Vagina (tissue), 2 donors: Measurements from ENCODE around the gene PBRM1. TPM values are rescaled to one million over a fixed set of nuclear protein-coding genes. Genes with fewer than 3 reads are reported as not detected.

Experiments used
- DNase-seq, 2 donors: peaks; one replicate each; pipeline ENCODE4 v3.0.0-alpha.2; 2017; ENCODE audit errors: extremely low spot score in 2 of 2
- H3K27ac ChIP-seq: fragments of 200-600 bp; sonication (generic); one replicate; pipeline ENCODE4 v1.5.1; 2019
- H3K27me3 ChIP-seq: fragments of 200-600 bp; sonication (generic); one replicate; pipeline ENCODE4 v1.5.1; 2019
- H3K36me3 ChIP-seq, 2 donors: fragments of 200-600 bp; sonication (generic); one replicate each; pipeline ENCODE4 v1.5.1; 2017 to 2019
- H3K4me1 ChIP-seq: fragments of 200-600 bp; sonication (generic); one replicate; pipeline ENCODE4 v1.5.1; 2019
- H3K4me3 ChIP-seq, 2 donors: fragments of 200-600 bp; sonication (generic); 1 replicate in 1 of 2; 2 replicates in 1 of 2; pipeline ENCODE4 v1.5.1; 2016 to 2019
- H3K9me3 ChIP-seq: fragments of 200-600 bp; sonication (generic); one replicate; pipeline ENCODE4 v1.5.1; 2019
- CTCF ChIP-seq, 3 experiments: fragments of 450-650 bp in 2 of 3; fragments of 200-600 bp in 1 of 3; sonication (generic) in 1 of 3; IDR thresholded peaks; one replicate each; pipeline ENCODE4 v1.5.1; 2017 to 2019; ENCODE audit warnings: antibody characterized with exemption in 3 of 3, mild to moderate bottlenecking in 2 of 3, moderate library complexity in 2 of 3
- POLR2A ChIP-seq, 2 donors: fragments of 450-650 bp; IDR thresholded peaks; one replicate each; pipeline ENCODE4 v1.6.1; 2017; ENCODE audit warnings: antibody characterized with exemption in 2 of 2, mild to moderate bottlenecking in 2 of 2, moderate library complexity in 2 of 2
- POLR2AphosphoS5 ChIP-seq, 2 donors: sonication (generic); formaldehyde crosslinking; IDR thresholded peaks; one replicate each; pipeline ENCODE4 v1.9.0; 2017; ENCODE audit warnings: antibody characterized with exemption in 2 of 2, mild to moderate bottlenecking in 2 of 2, low read depth in 1 of 2; ENCODE audit not compliant: insufficient read depth in 1 of 2
- intact Hi-C: fragments of 100-400 bp; cut with DNase I; formaldehyde crosslinking; loops from one replicate; pipeline ENCODE4 v1.15.1; 2023
- total RNA-seq: library from RNA; depleted of rRNA; stranded (reverse); fragments of >200 nt; gene quantifications from one replicate; pipeline ENCODE4 v1.2.3, GENCODE V29; 2016

Gene PBRM1
- total RNA-seq, 1 donor from 2014 or later = 64.6 TPM

GRCh38 chr3:52724511-52724910 is 38.8 kb upstream of the PBRM1 start:
- H3K4me1 ChIP-seq = no peaks in the 10 kb centered on the region
- no peak for DNase-seq
- no peak overlapping the region for H3K4me3 ChIP-seq
- no peaks in the 10 kb centered on the region for H3K27me3 ChIP-seq
- intact Hi-C loops = no loop called here
- TF ChIP-seq POLR2A (IDR thresholded peaks at IDR 0.05) (no peak), POLR2AphosphoS5 (IDR thresholded peaks at IDR 0.05; ENCODE audit: insufficient read depth in 1 of 2, low read depth in 1 of 2) (no peak), CTCF (IDR thresholded peaks at IDR 0.05) (no peak)
- H3K27ac ChIP-seq = no peak overlapping the region
- H3K36me3 ChIP-seq = peaks cover 0 to 10% of the 10 kb centered on the region in 2 donors
- peaks cover 5% of the 10 kb centered on the region for H3K9me3 ChIP-seq

GRCh38 chr3:52723935-52724334 is 38.2 kb upstream of the PBRM1 start:
- TF ChIP-seq CTCF (IDR thresholded peaks at IDR 0.05) (no peak), POLR2AphosphoS5 (IDR thresholded peaks at IDR 0.05; ENCODE audit: insufficient read depth in 1 of 2, low read depth in 1 of 2) (no peak), POLR2A (IDR thresholded peaks at IDR 0.05) (no peak)
- no peak for DNase-seq
- peaks cover 0 to 16% of the 10 kb centered on the region in 2 donors for H3K36me3 ChIP-seq
- H3K4me3 ChIP-seq = no peak overlapping the region
- no peaks in the 10 kb centered on the region for H3K4me1 ChIP-seq
- no peaks in the 10 kb centered on the region for H3K27me3 ChIP-seq
- peaks cover 3% of the 10 kb centered on the region for H3K9me3 ChIP-seq
- intact Hi-C loops = no loop called here
- no peak overlapping the region for H3K27ac ChIP-seq

- Histone ChIP-seq H3K4me1 (no peaks in the 10 kb centered on the region), H3K27me3 (no peaks in the 10 kb centered on the region), H3K4me3 (no peak overlapping the region), H3K9me3 (no peaks in the 10 kb centered on the region), H3K36me3 (peaks cover 0 to 19% of the 10 kb centered on the region in 2 donors), H3K27ac (no peak overlapping the region)
- no peak for DNase-seq
- TF ChIP-seq POLR2AphosphoS5 (IDR thresholded peaks at IDR 0.05; ENCODE audit: insufficient read depth in 1 of 2, low read depth in 1 of 2) (no peak), POLR2A (IDR thresholded peaks at IDR 0.05) (no peak), CTCF (IDR thresholded peaks at IDR 0.05) (no peak)
- intact Hi-C loops = no loop called here
Measured at GRCh38 chr3:52722491-52722890, 36.8 kb upstream of the PBRM1 start.

GRCh38 chr3:52721730-52722008 is 36.0 kb upstream of the PBRM1 start:
- no peak for TF ChIP-seq POLR2A (IDR thresholded peaks at IDR 0.05)
- no peak for TF ChIP-seq CTCF (IDR thresholded peaks at IDR 0.05)
- TF ChIP-seq POLR2AphosphoS5 (IDR thresholded peaks at IDR 0.05; ENCODE audit: insufficient read depth in 1 of 2, low read depth in 1 of 2) = no peak
- intact Hi-C loops = no loop called here

GRCh38 chr3:52721002-52721729 is 35.5 kb upstream of the PBRM1 start:
- intact Hi-C loops = no loop called here

More at GRCh38 chr3:52721730-52722008, 36.0 kb upstream of the PBRM1 start:
- Histone ChIP-seq H3K4me1 (no peaks in the 10 kb centered on the region), H3K27ac (no peak overlapping the region), H3K36me3 (peaks cover 0 to 19% of the 10 kb centered on the region in 2 donors), H3K9me3 (no peaks in the 10 kb centered on the region), H3K27me3 (no peaks in the 10 kb centered on the region), H3K4me3 (no peak overlapping the region)
- DNase-seq = no peak

More at GRCh38 chr3:52721002-52721729, 35.5 kb upstream of the PBRM1 start:
- peaks cover 0 to 19% of the 10 kb centered on the region in 2 donors for H3K36me3 ChIP-seq
- no peaks in the 10 kb centered on the region for H3K4me1 ChIP-seq
- DNase-seq = no peak
- H3K27me3 ChIP-seq = no peaks in the 10 kb centered on the region
- TF ChIP-seq POLR2A (IDR thresholded peaks at IDR 0.05) (no peak), POLR2AphosphoS5 (IDR thresholded peaks at IDR 0.05; ENCODE audit: insufficient read depth in 1 of 2, low read depth in 1 of 2) (no peak), CTCF (IDR thresholded peaks at IDR 0.05) (no peak)
- H3K4me3 ChIP-seq = no peak overlapping the region
- H3K27ac ChIP-seq = no peak overlapping the region
- no peaks in the 10 kb centered on the region for H3K9me3 ChIP-seq
